ENCODE measurements around the gene DSP. TPM values are rescaled to one million over a fixed set of nuclear protein-coding genes. Genes with fewer than 3 reads are reported as not detected.

The DSP gene
- 10 to 100 TPM; 62.6 to 84.1 (median 70.6) TPM for polyA plus RNA-seq (ENCODE audit: insufficient read length in 4 of 4)

DNA sequence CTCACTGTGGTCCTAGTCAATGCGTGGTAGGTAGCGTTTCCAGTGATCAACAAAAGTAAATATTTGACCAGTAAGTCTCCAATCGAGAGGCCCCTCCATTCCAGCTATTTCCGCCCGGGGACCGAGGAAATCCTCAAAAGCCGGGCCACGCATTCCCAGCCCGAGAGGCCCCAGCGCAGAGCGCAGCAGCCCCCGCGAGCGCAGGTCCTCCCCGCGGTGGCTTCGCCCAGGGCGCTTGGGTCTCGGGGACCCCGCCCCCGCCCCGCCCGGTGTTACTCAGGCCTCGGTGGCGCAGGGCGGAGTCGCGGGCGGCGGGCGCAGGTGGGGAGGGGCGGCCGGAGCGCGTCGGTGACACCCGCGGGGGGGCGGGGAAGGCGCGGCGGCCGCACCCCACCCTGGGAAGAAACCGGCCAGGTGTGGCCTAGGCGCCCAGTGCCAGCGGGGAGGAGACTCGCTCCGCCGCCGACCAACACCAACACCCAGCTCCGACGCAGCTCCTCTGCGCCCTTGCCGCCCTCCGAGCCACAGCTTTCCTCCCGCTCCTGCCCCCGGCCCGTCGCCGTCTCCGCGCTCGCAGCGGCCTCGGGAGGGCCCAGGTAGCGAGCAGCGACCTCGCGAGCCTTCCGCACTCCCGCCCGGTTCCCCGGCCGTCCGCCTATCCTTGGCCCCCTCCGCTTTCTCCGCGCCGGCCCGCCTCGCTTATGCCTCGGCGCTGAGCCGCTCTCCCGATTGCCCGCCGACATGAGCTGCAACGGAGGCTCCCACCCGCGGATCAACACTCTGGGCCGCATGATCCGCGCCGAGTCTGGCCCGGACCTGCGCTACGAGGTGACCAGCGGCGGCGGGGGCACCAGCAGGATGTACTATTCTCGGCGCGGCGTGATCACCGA lies at the start of gene DSP:
TSS of gene DSP (plus strand) at position 497 of the 890 bp plus-strand sequence. CDS start at position 742, 245 bp downstream.
- DNase-seq (ENCODE audit: low read depth in 4 of 4, low spot score in 2 of 4) = peak in 1 of 4 donors; percentile 29

GRCh38 chr6:7493866-7494265 lies 47.6 kb upstream of the DSP start:
- no peak for DNase-seq (ENCODE audit: low read depth in 4 of 4, low spot score in 2 of 4)

DNA sequence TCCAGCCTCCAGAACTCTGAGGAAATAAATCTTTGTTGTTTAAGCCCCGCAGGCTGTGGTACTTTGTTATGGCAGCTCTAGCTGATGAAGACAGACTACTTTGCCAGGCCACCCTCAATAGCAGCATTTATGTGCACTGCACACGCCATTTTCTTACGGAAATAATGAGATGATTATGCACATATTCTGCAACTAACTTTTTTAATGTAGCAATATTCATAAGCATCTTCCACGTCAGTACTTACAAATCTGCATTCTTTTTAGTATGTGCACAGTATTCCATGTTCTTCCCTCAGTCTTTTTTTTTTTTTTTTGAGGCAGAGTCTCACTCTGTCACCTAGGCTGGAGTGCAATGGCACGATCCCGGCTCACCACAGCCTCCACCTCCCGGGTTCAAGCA lies 46.8 kb upstream of the DSP start:
- DNase-seq (ENCODE audit: low read depth in 4 of 4, low spot score in 2 of 4) = no peak

DNA sequence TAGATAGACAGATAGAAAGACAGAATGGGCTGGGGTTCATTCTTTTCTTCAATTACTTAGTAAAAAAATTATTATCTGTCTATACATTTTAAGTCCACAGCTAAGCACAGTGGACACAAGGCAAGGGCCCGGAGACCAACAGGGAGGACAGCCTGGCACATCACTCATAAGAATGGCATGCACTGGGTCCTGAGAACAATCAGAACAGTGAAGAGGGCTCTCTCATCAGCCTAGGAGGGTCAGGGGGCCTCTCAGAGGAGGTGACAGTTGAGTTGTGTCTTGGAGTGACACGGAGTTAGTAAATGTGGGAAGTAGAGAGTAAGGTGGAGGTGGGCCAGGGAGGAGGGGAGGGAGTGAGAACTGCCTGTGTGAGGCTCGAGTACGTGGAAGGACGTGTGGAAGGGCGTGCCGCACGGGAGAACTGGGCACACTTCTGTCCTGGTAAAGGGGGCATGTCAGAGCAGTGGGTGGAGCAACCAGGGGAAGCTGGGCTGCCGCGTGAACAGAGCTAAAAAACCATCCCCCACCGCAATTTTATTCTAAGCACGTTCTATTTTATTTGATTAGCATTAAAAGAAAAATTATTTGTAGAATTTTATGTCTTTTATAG lies 45.1 kb upstream of the DSP start:
- no peak for DNase-seq (ENCODE audit: low read depth in 4 of 4, low spot score in 2 of 4)

- DNase-seq (ENCODE audit: low read depth in 4 of 4, low spot score in 2 of 4) = no peak
Measured at GRCh38 chr6:7500752-7501282, 40.7 kb upstream of the DSP start.

GRCh38 chr6:7502743-7503142 lies 38.7 kb upstream of the DSP start:
- no peak for DNase-seq (ENCODE audit: low read depth in 4 of 4, low spot score in 2 of 4)

DNA sequence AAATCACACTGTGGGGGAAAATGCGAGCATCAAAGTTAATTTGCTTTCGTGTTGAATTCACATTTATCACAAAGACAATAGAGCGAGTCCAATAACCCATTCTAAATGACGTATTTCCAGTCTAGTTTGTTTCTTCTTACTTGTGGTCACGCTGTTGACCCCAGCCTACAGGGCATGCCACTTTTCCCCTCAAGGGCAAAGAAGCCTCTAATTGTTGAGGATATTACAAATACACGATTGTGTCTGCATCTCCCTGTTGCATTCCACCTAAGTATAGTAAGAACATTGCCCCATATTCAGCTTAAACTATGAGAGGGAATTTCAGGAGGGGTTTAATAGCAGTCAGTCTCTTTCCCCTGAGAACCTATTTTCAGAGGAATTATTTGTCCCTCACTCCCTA lies 37.4 kb upstream of the DSP start:
- no peak for DNase-seq (ENCODE audit: low read depth in 4 of 4, low spot score in 2 of 4)

DNA sequence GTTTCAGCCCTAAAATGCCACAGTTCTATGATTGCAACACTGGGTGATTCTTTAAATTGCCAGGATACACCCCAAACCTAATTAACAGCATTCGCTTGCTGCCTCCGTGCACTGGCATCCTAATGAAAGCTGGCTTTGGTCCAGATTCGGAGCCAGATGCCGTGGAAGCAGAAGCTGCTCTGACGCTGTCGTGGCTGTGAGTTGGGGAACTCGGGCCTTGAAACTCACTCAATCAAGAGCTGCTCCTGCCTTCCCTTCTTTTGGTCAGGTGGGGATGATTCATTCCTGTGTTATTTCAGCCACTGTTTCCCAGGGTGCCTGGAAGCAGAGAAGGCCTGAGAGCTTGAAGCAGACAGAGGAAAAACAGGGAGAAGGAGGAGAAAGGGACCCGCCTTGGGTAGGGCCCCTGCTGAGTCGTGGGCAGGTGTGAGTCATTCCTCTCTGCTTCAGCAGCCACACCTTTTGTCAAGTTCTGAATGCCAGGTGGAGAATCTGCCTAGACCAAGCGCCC lies 36.2 kb upstream of the DSP start:
- peak in 1 of 4 donors; percentile 16 for DNase-seq (ENCODE audit: low read depth in 4 of 4, low spot score in 2 of 4)

- no peak for DNase-seq (ENCODE audit: low read depth in 4 of 4, low spot score in 2 of 4)
Measured at GRCh38 chr6:7507600-7507999, 33.9 kb upstream of the DSP start.

GRCh38 chr6:7512320-7512719 lies 29.2 kb upstream of the DSP start:
- no peak for DNase-seq (ENCODE audit: low read depth in 4 of 4, low spot score in 2 of 4)

GRCh38 chr6:7513529-7513928 lies 27.9 kb upstream of the DSP start:
- no peak for DNase-seq (ENCODE audit: low read depth in 4 of 4, low spot score in 2 of 4)

DNA sequence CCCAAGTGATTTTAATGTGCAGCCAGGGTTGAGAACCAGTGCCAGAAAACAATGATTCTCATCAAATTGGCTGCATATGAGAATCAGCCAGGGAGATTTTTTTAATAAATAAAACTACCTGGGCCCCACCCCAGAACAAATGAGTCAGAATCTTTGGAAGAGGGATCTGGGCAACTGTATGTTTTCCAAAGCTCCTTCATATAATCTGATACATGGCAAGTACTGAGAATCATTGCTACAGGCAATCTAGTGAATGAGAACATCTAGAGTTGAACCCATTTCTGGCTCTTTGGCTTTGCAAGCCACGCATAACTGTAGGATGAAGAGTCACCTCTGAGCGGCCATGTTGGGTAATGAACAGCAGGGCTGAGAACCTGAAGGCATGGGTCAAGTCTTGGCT lies 26.1 kb upstream of the DSP start:
- no peak for DNase-seq (ENCODE audit: low read depth in 4 of 4, low spot score in 2 of 4)

DNA sequence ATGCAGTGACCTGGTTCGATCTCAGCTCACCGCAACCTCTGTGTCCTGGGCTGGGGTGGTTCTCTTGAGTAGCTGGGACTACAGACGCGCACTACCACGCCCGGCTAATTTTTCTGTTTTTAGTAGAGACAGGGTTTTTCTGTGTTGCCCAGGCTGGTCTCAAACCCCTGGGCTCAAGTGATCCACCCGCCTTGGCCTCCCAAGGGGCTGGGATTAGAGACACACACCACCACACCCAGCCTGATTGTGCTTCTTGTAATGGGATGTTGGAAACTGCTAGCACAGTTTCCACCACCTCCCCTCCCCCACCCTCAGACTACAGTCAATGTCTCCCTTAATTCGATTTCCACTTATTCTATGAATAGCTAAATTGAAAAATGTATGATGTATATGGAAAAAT lies 22.6 kb upstream of the DSP start:
- no peak for DNase-seq (ENCODE audit: low read depth in 4 of 4, low spot score in 2 of 4)

DNA sequence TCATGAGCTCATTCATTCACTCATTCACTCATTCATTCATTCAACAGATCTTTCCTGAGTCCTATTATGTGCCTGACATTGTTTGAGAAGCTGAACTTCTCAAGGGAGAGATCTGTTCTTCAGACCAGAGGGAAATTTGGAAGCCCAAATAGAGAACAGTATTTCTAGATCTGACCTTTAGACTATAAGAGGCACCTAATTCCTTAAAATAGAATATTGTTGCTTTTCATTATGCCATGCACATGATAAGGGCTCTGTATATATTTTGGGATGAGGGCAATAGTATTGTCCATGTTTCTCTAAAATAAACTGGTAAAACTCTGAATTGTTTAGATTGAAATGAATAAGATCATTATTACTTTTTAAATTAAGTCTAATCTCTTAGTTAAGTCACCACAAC lies 18.6 kb upstream of the DSP start:
- no peak for DNase-seq (ENCODE audit: low read depth in 4 of 4, low spot score in 2 of 4)

GRCh38 chr6:7523922-7524321 lies 17.5 kb upstream of the DSP start:
- no peak for DNase-seq (ENCODE audit: low read depth in 4 of 4, low spot score in 2 of 4)

DNA sequence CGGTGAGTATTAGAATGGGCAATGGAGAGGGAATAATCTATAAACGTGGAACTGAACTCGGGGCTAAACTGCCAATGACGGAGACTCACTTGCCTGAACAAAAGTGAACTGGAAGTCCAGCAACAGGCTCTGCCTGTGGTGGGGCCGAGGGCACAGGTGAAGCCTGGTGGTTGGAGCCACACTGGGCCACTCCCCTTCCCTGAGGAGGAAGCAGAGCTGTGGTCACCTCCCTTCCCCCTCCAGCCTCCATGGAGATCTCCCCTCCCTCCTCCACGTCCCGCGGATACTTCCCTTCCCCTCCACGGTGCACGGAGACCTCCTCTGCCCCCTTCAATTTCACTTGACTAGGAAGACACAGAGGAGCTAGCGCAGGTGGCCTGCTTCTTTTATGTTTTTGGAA lies 14.7 kb upstream of the DSP start:
- DNase-seq (ENCODE audit: low read depth in 4 of 4, low spot score in 2 of 4) = no peak

DNA sequence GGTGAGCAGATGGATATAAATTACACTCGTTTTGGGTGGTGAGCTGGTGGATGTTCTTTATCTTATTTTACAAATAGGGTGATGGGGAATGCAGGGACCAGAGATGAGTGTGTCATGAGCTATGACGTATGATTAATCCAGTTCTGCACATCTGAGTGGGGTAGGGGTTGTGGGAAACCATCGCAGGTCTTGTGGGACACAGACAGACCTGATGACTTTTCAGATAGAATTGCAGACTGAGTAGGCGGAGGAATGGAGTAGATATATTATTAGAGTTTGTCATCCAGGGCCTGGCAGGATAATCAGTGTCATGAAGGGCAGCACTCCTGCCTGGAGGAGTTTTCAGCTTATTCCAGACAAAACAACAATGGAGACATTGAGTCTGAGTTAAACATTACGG lies 12.9 kb upstream of the DSP start:
- DNase-seq (ENCODE audit: low read depth in 4 of 4, low spot score in 2 of 4) = no peak

GRCh38 chr6:7529141-7529540 lies 12.3 kb upstream of the DSP start:
- DNase-seq (ENCODE audit: low read depth in 4 of 4, low spot score in 2 of 4) = no peak

GRCh38 chr6:7532232-7532631 lies 9.2 kb upstream of the DSP start:
- DNase-seq (ENCODE audit: low read depth in 4 of 4, low spot score in 2 of 4) = peak in 1 of 4 donors; percentile 56

DNA sequence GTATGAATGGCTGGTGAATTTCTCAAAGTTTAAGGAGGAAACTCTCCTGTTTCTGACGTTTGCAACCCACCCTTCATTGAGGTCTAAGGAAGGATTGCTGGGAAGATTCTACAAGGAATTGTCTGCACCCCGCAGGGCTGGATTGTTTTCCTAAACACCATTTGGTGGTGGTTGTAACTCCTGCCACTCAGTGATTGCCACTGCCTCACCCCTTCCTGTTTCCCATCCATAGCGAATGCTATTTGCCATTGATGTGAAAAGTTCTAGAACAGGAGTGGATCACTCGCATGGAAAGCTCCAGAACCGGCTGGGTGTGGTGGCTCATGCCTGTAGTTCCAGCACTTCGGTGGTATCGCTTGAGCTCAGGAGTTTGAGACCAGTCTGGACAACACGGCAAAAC lies 8.7 kb upstream of the DSP start:
- no peak for DNase-seq (ENCODE audit: low read depth in 4 of 4, low spot score in 2 of 4)

DNA sequence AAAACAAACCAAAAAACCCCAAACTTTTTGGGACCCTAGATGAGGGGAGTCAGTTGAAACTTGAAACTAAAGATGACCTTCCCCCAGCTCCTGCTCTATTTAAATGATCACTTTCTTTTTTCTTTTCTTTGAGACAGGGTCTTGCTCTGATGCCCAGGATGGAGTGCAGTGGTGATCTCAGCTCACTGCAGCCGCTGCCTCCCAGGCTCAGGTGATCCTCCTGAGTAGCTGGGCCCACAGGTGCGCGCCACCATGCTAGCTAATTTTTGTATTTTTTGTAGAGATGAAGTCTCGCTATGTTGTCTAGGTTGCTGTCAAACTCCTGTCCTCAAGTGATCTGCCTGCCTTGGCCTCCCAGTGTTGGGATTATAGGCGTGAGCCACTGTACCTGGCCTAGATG lies 7.3 kb upstream of the DSP start:
- no peak for DNase-seq (ENCODE audit: low read depth in 4 of 4, low spot score in 2 of 4)

- DNase-seq (ENCODE audit: low read depth in 4 of 4, low spot score in 2 of 4) = no peak
Measured at GRCh38 chr6:7535498-7535897, 6.0 kb upstream of the DSP start.

All from left renal cortex interstitium (tissue), 4 donors.